ENCODE measurements around the gene RHBDL2.
"Not testable (repeated sequence)": the region's sequence is repeated elsewhere in the genome, so short reads cannot be mapped to it uniquely, and the experiment has no call there.

Gene RHBDL2

DNA sequence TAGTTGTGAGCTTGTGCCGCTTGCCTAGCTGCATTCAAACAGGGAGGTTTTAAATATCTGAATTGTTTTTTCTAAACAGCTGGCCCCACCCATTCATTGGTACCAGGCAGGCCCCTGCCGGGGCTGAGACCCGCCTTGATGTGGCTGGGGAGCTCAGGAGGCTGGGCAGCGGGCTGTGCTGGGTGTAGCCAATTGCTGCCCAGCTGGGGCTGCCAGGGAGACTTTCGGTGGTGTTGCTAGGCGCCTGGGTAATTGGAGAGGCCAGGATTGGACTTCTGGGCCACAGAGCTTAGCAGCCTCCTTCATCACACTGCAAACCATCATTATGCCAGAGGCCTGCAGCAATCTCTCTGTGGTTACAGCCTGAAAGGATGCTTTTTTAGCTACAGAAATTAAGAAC lies 12.2 kb downstream of the RHBDL2 start:
- DNase-seq: no peak

DNA sequence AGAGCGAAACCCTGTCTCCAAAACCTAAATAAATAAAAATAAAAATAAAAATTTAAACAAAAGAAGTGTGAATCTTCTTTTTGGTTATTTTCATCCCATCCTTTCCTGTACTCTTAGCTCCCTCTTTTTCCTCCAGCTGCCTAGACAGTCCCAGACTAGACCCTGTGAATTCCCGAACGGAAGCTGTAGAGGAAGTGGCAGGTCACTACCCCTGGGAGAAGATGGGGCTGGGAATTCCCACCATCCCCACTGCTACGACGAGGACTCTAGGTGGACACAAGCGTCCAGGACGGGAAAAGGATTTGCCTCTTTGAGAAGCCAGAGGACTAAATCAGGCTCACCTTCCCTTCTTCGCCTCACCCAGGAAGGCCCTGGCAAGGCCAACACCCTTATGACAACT lies 12.6 kb downstream of the RHBDL2 start:
- no peak for DNase-seq

DNA sequence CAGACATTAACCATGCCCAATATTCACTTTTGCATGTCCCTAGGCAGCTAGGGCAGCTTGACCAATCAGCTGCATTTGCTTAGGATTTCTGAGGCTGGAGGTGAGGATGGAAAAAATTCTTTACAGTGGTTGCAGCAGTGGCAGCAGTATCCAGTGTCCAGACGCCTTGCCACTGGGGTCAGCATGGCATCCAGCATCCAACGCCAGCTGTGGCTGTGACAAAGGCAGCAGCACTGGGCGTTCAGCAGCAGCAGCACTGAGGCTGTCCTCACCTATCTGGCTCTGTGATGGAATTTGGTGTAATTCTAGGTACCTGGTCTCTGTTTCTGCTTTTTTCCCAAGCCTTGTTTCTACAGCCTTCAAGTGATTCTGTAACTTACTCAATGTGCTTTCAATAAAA lies 15.5 kb downstream of the RHBDL2 start:
- no peak for DNase-seq

GRCh38 chr1:38925391-38925790 lies 16.2 kb downstream of the RHBDL2 start:
- no peak for DNase-seq

DNA sequence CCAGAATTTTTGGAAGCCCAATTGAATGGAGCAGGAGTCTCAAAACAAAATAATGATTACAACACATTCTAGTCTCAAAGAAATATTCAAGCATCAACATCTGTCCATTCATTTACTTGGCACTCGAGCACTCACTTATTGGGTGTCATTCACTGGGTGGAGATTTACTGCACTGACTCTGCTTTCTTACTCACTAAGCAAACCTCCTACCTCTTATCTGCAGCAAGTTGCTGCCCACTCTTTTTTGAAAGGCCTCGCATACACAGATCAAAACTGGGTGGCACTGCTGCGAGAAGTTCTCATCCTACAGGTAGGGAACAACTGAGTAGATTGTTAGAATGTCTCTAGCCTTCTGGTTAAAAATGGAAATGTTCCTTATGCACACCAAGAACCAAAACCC lies 18.0 kb downstream of the RHBDL2 start:
- no peak for DNase-seq

DNA sequence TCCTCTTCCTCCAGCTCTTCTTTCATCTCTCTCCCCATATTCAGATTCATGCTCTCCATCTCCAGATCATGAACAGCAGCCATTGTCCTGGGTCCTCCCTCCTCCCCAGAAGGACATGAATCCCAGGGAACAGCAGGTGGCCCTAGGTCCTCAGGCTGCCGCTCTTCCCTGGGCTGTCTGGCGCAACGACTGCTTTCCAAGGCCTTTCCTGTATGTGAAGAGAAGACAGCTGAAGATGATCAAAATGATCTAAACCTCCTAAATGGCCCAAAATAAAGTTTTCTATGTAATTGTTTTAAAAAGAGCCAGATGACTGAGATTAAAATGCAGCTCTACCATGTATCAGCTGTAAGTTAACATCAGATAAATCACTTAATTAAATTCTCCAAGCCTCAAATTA lies 22.5 kb downstream of the RHBDL2 start:
- DNase-seq: no peak

- DNase-seq: no peak
Observed at GRCh38 chr1:38918568-38918967, 23.1 kb downstream of the RHBDL2 start.

GRCh38 chr1:38917772-38918171 lies 23.9 kb downstream of the RHBDL2 start:
- DNase-seq: no peak

DNA sequence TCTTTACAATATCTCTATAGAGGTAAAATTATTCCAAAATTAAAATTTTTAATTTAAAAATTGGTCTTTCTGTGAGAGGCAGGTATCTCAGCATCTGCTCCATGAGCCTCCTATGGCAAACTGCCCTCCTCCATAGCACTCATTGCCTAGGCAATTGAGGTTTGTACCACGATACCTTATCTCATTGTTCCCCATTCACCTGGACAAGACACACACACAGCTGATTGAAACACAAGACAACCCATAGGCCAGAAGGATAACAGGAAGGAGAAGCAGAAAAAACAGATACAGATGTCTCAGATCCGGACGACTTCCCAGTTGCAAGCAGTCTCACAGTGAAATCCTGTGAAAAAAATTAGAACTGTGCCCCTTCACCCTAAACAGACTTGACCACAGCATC lies 24.3 kb downstream of the RHBDL2 start:
- no peak for DNase-seq

DNA sequence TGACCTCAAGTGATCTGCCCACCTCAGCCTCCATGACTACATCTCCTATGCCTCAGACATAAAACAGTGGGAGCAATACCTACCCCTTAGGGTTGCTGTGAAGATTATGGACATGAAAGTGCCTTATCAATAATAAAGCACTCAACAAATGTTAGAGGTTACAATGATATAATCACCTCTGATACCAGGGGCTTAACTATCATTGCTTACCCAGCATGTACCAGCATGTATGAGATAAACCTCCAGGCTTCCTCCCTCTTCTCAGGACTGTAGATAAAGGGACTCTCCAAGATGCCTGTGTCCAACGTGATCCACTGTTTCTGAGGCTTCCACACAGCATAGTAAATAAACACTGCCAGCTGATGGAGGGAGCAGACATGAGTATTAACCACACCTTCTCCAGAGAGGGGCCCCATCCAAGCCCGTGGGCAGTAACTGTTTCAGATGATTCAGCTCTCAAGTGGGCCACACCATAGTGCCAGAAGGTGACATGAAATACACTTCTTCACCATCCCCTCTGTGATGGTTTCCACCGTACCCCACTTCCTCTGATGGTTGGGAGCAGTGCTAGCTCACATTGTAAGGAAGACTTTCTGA lies 26.2 kb downstream of the RHBDL2 start:
- no peak for DNase-seq

DNA sequence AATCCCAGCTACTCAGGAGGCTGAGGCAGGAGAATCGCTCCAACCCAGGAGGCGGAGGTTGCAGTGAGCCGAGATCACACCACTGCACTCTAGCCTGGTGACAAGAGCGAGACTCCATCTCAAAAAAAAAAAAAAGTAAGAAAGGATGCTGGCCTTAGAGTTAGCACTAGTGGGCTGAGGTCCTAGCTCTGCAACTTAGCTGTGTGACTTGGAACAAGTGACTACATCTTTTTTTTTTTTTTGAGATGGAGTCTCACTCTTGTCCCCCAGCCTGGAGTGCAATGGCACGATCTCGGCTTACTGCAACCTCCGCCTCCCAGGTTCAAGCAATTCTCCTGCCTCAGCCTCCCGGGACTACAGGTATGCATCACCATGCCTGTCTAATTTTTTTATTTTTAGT lies 26.7 kb downstream of the RHBDL2 start:
- not testable (repeated sequence) for DNase-seq

GRCh38 chr1:38908821-38909220 lies 32.8 kb downstream of the RHBDL2 start:
- no peak for DNase-seq

DNA sequence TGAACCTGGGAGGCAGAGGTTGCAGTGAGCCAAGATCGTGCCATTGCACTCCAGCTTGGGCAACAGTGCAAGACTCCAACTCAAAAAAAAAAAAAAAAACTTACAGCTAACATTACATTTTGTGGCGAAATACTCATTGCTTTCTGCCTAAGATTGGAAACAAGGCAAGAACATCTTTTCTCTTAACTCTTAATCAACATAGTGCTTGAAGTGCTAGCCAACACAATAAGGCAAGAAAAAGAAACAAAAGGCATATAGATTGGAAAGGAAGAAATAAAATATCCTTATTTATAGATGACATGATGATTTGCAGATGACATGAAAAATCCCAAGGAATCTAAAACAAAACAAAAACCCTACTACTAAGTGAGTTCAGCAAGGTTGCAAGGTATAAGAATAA lies 35.6 kb downstream of the RHBDL2 start:
- no peak for DNase-seq

- DNase-seq: no peak
Observed at GRCh38 chr1:38899560-38899959, 42.1 kb downstream of the RHBDL2 start.

- DNase-seq: no peak
Observed at GRCh38 chr1:38898653-38899230, 42.9 kb downstream of the RHBDL2 start.

DNA sequence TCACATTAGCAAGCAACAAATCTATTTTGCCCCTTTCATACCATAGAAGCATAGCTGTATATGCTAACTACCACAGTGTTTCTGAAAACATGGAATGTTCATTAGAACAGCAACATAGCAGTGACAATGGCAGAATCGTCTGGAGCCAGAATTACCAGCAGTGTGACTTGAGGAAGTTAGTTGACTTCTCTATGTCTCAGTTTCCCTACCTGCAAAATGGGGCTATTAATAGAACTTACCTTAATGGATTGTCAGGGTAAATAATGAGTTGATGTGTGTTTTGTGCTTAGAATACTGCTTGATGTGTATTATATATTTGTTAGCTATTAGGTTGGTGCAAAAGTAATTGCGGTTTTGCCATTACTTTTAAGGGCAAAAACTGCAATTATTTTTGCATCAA lies 45.5 kb downstream of the RHBDL2 start:
- no peak for DNase-seq

DNA sequence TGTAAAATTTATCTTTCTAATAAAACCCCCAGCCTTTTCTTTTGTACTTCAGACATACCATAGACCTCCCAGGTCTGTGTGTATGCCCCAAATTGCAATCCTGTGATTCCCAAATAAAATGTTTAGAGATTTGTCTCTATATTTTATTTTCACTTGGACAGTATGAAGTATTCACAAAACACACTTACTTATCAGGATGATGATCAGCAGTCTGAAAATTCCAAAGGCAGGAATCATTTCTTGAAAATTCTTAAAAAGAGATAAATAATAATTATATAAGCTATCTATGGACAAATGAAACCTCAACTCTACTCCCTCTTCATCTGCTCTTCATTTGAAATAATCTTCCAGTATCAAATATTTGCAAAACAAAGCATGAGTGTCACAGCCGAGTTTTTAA lies 48.7 kb downstream of the RHBDL2 start:
- no peak for DNase-seq

DNA sequence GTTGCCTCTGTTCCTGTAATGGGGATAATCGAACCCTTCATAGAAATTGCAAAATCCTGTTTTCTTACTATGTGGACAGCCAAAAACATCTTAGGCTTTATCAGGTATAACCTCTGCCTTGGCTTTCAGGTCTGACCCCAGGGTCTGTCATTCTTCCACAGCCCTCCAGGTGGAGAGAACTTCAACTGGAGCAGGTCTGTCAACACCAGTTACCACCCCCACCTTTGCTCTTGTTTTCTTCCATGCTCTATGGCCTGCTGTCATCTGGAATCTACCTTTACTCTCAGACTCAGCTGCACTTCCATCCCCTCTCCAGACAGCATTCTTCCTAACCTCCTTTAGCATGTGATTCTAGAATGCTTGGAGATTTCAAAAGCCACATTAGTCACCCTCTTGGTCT lies 49.9 kb downstream of the RHBDL2 start:
- peak in 1 of 6 experiments; percentile 6 for DNase-seq

- DNase-seq: no peak
Observed at GRCh38 chr1:38889589-38889988, 52.0 kb downstream of the RHBDL2 start.

DNA sequence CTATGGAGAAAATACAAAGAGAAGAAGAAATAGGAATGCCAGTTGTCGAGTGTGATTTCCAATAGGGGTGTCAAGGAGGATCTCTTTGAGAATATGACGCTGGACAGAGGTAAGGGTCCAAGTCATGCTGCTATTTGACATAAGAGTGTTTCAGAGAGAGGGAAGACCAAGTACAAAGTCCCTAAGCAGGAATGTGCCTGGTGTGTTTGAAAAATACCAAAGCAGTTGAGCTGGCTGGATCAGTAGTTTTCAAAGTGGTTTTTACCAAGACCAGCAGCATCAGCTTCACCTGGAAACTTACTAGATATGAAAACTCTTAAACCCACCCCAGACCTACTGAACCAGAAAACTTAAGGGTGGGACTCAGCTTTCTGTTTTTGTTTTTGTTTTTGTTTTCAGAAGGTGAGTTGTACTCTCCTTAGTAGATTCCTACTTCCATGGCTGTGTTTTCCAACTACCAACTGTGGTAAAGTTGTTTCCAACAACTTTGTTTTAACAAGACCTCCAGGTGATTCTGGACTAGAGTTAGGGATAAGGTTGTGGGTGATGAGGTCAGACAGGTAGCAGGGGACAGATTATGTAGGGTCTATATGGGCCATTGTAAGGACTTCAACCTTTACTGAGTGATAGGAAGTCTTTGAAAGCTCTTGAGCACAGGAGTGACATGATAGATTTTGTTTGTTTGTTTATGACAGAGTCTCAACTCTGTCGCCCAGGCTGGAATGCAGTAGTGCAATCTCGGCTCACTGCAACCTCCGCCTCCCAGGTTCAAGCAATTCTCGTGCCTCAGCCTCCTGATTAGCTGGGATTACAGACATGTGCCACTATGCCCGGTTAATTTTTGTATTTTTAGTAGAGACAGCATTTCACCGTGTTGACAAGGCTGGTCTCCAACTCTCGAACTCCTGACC lies 53.0 kb downstream of the RHBDL2 start:
- DNase-seq: no peak

GRCh38 chr1:38885092-38885491 lies 56.5 kb downstream of the RHBDL2 start:
- DNase-seq: no peak

DNA sequence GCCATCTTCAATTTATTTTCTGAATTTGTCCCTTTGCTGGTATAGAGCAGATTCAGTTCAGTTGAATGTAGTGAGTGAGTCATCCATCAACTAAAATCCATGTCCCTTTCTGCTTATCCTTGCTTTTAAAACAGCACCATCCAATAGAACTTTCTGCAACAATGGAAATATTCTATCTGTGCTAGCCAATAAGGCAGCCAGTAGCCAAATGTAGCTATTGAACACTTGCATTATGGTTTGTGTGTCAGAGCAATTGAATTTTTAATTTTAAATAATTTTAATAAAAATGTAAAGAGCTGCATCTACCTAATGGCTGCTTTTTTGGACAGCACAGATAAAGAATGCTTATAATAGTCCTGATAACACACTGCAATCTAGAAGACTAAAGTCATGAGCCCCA lies 60.1 kb downstream of the RHBDL2 start, which contains the start of gene GJA9:
Gene GJA9, minus strand, starts transcription at position 101 of the 400 bp plus-strand sequence. CDS start 5,489 bp downstream, outside the sequence.
- no peak for DNase-seq

DNA sequence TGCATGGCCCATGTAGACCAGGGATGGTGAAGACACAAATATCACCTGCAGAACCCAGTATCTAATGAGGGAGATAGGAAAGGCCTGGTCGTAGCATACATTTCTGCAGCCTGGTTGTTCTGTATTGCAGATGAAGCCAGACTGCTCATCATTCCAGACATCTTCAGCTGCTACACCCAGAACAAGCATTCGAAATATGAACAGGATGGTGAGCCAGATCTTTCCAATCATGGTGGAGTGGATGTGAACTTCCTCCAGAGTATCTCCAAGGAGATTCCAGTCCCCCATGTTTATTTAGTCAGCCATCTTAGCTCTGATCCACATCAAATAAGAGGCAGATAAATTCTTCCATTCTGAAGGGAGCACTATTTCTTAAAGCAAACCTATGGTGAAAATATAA lies 65.8 kb downstream of the RHBDL2 start:
- no peak for DNase-seq
